ENCODE results near the gene LMO1.

DNA sequence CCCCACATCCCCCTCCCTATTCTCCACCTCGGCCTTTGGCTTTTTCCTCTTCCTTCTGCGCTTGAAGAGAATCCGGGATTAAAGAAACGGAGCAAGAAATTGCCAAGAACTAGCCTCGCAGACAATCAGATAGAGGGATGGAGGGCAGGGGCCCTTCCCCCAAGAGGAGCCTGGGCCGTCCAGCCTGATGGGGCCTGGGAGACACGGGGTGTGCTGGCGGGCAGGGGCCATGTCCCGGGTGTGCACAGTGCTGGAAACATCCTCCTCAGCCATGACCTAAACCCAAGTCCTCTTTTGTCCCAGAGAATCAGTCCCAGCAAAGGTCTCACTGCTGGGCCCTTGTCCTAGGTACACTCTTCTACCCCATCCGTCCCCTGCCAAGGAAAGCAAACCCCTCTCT is 47.7 kb upstream of the LMO1 start:
- TF ChIP-seq CTCF (IDR thresholded peaks at IDR 0.05), result no peak
- TF ChIP-seq JUND (IDR thresholded peaks at IDR 0.05), result no peak
- no peak for TF ChIP-seq GABPA (IDR thresholded peaks at IDR 0.05; ENCODE audit: low read depth)
- TF ChIP-seq GATA2 (CRISPR knock-in tag; IDR thresholded peaks at IDR 0.05), result no peak
- TF ChIP-seq SMC3 (IDR thresholded peaks at IDR 0.05; ENCODE audit: low read depth, low read length), result no peak
- no peak for TF ChIP-seq SIN3A (IDR thresholded peaks at IDR 0.05; ENCODE audit: borderline replicate concordance, low read depth, low read length)
- no peak for TF ChIP-seq MAX (IDR thresholded peaks at IDR 0.05; ENCODE audit: low read depth)
